ENCODE data around the gene C3orf38. TPM values are rescaled to one million over a fixed set of nuclear protein-coding genes. Genes with fewer than 3 reads are reported as not detected.

C3orf38 gene
- polyA plus RNA-seq, 1 experiment = 8.3 TPM

DNA sequence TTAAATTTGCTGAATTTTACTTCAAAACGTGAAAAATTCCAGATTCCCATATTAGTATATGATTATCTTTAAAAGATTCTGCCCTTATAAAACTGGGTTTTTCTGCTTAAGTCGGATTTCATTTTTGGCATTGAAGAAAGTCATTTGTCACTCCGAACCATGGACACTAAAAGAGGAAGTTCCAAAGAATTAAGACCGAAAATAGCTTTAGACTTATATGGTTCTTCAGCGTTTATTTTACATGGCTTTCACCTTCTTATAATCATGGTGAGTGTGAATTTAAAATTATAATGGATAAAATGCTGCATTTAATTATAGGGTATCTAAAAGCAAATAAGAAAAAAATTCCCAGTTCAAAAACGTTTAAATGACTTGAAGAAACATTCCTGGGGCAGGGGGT is 1.0 kb downstream of the C3orf38 start:
- H3K4me3 ChIP-seq (ENCODE audit: low read depth, low read length) = peak overlapping the region; percentile 100
- DNase-seq (ENCODE audit: low read depth) = no peak
- CTCF ChIA-PET = interaction anchor here (1.8 kb wide), 1 partner anchor 38 kb away, joined by 6 read pairs; no protein-coding TSS in a partner anchor
- no peak for TF ChIP-seq CTCF (IDR thresholded peaks at IDR 0.05; ENCODE audit: insufficient read depth, low read depth, low read length)
- H3K27me3 ChIP-seq (ENCODE audit: control insufficient read depth, insufficient read depth, low read length) = no peaks in the 10 kb centered on the region
- H3K36me3 ChIP-seq (ENCODE audit: control insufficient read depth, insufficient read depth, low read length) = no peaks in the 10 kb centered on the region; the same call in 1 of the 2 replicates
- POLR2A ChIA-PET = no interaction called here

- POLR2A ChIA-PET = no interaction called here
- Histone ChIP-seq H3K36me3 (ENCODE audit: control insufficient read depth, insufficient read depth, low read length) (peaks cover 2% of the 10 kb centered on the region), H3K27me3 (ENCODE audit: control insufficient read depth, insufficient read depth, low read length) (no peaks in the 10 kb centered on the region), H3K4me3 (ENCODE audit: low read depth, low read length) (peak overlapping the region; percentile 100)
- TF ChIP-seq CTCF (IDR thresholded peaks at IDR 0.05; ENCODE audit: insufficient read depth, low read depth, low read length) = no peak
- CTCF ChIA-PET = interaction anchor here (1.8 kb wide), 1 partner anchor 38 kb away, joined by 6 read pairs; no protein-coding TSS in a partner anchor
- DNase-seq (ENCODE audit: low read depth) = no peak
Measured at GRCh38 chr3:88151358-88151757, 1.6 kb downstream of the C3orf38 start.

DNA sequence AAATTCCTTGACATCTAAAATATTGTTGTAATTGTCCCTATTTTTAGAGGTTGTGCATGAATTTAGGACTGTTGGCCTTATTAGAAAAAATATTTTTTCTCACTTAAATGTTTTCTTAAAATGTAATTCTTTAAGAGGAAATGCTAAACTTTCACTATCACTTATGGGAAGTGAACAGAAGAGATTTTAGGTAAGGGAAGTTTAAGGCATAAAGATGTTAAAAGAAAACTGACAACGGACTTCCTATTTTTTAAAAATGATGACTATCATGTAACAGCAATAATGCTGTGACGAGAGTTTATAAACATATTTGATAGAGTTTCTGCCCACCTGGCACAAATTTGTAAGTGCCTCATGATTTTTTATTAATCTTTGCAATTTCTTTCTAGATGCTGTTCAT is 3.1 kb downstream of the C3orf38 start:
- ChIA-PET CTCF (interaction anchor here (1.7 to 1.8 kb wide), 2 partner anchors 40 to 381 kb away, joined by 5 to 6 read pairs; no protein-coding TSS in a partner anchor), POLR2A (no interaction called here)
- TF ChIP-seq CTCF (IDR thresholded peaks at IDR 0.05; ENCODE audit: insufficient read depth, low read depth, low read length) = no peak

GRCh38 chr3:88166419-88166971 is 16.7 kb downstream of the C3orf38 start:
- no peak for TF ChIP-seq CTCF (IDR thresholded peaks at IDR 0.05; ENCODE audit: insufficient read depth, low read depth, low read length)
- Histone ChIP-seq H3K4me3 (ENCODE audit: low read depth, low read length) (no peak overlapping the region), H3K27me3 (ENCODE audit: control insufficient read depth, insufficient read depth, low read length) (no peaks in the 10 kb centered on the region), H3K36me3 (ENCODE audit: control insufficient read depth, insufficient read depth, low read length) (no peaks in the 10 kb centered on the region)
- POLR2A ChIA-PET = no interaction called here
- no peak for DNase-seq (ENCODE audit: low read depth)
- CTCF ChIA-PET = no interaction called here

More for the DNA sequence above, 3.1 kb downstream of the C3orf38 start:
- Histone ChIP-seq H3K4me3 (ENCODE audit: low read depth, low read length) (no peak overlapping the region), H3K27me3 (ENCODE audit: control insufficient read depth, insufficient read depth, low read length) (no peaks in the 10 kb centered on the region), H3K36me3 (ENCODE audit: control insufficient read depth, insufficient read depth, low read length) (peaks cover 6% of the 10 kb centered on the region)
- DNase-seq (ENCODE audit: low read depth) = no peak

GRCh38 chr3:88167173-88167572 is 17.4 kb downstream of the C3orf38 start:
- H3K27me3 ChIP-seq (ENCODE audit: control insufficient read depth, insufficient read depth, low read length) = no peaks in the 10 kb centered on the region
- TF ChIP-seq CTCF (IDR thresholded peaks at IDR 0.05; ENCODE audit: insufficient read depth, low read depth, low read length) = no peak
- H3K36me3 ChIP-seq (ENCODE audit: control insufficient read depth, insufficient read depth, low read length) = no peaks in the 10 kb centered on the region
- ChIA-PET POLR2A (no interaction called here), CTCF (interaction anchor here (1.6 kb wide), 1 partner anchor 13 kb away, joined by 4 read pairs; no protein-coding TSS in a partner anchor)
- no peak overlapping the region for H3K4me3 ChIP-seq (ENCODE audit: low read depth, low read length)
- DNase-seq (ENCODE audit: low read depth) = no peak

All from BJ (cell line).